IPS-18a (cell line): ENCODE results near the gene ACTR1A.

Source experiments
- H3K27ac ChIP-seq: one replicate; pipeline ENCODE4 v1.5.1; 2013; ENCODE audit warnings: low read length
- H3K27me3 ChIP-seq: one replicate; pipeline ENCODE4 v1.6.1; 2013; ENCODE audit warnings: mild to moderate bottlenecking, low read length; ENCODE audit not compliant: control insufficient read depth, insufficient read depth
- H3K36me3 ChIP-seq: one replicate; pipeline ENCODE4 v1.6.1; 2013; ENCODE audit warnings: low read depth, low read length; ENCODE audit not compliant: control insufficient read depth
- H3K4me1 ChIP-seq: one replicate; pipeline ENCODE4 v1.6.1; 2013; ENCODE audit warnings: low read depth, low read length; ENCODE audit not compliant: control insufficient read depth
- H3K4me3 ChIP-seq: one replicate; pipeline ENCODE4 v1.5.1; 2013; ENCODE audit warnings: low read length
- H3K9ac ChIP-seq: one replicate; pipeline ENCODE4 v1.6.1; 2013; ENCODE audit warnings: mild to moderate bottlenecking, low read length, moderate library complexity
- H3K9me3 ChIP-seq: one replicate; pipeline ENCODE4 v1.6.1; 2013; ENCODE audit warnings: low read depth, low read length; ENCODE audit not compliant: control insufficient read depth

The ACTR1A gene

DNA sequence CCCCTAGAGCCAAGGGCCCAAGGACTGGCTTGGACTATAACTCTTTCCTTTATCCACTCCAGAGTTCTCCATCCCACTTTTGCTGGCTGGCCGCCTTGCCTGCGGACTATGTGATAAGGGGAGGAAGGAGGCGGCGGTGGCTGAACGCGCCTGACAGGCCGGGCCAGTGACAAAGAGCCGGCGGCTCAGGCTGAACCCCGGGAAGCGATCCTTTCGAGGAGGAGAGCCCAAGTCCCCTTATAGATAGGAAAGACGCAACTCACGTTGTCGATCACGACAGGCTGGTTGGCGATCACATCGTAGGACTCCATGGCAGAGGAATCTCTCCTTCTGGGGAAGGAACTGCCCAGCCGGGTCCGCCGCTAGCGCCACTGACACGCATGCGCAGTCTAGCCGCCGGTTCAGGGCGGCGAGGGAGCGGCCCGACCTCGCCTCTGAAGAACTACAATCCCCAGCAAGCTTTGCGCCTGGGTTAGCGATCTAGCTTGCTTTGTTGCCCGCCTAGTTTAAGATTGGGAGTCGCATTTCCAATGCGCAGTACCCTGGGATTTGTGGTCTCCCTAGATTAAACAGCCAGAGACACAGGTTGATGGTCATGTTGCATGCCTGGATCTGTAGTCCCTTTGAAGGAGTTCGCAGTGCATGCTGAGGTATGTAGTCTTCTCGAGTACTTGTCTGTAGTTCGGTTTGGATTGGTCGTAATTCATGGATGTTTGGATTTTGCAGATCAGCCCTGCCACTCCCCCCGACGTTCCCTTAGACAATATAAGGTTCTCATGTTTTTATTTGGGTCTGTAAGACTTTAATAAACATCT, at the start of gene ACTR1A:
Gene ACTR1A (minus strand): TSS at position 376 of the 815 bp plus-strand sequence. CDS start 65 bp downstream, at position 311.
- Histone ChIP-seq H3K4me1 (peaks cover 6% of the 10 kb centered on the region), H3K9me3 (no peaks in the 10 kb centered on the region), H3K9ac (peak within 1 kb of the TSS; percentile 79), H3K36me3 (no peaks in the 10 kb centered on the region), H3K4me3 (peak within 1 kb of the TSS; percentile 89), H3K27me3 (peaks cover 11% of the 10 kb centered on the region), H3K27ac (peak within 1 kb of the TSS; percentile 74)

DNA sequence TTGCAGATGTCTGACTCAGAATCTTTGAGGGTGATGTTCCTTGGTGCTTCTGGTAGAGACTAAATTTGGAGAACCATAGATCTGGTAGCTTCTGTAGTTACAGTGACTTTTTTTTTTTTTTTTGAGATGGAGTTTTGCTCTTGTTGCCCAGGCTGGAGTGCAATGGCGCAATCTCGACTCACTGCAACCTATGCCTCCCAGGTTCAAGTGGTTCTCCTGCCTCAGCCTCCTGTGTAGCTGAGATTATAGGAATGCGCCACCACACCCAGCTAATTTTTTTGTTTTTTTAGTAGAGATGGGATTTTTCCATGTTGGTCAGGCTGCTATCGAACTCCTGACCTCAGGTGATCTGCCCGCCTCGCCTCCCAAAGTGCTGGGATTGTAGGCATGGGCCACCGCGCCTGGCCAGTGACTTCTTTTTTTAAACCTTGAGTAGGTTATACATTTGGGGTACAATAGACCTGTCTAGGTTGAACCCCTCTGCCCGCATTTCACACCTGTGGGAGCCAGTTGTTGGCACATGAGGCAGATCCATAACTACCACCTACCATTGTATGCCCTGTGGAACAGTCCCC, 48.2 kb upstream of the ACTR1A start:
- Histone ChIP-seq H3K36me3 (no peaks in the 10 kb centered on the region), H3K4me3 (no peak overlapping the region), H3K4me1 (no peaks in the 10 kb centered on the region), H3K9me3 (no peaks in the 10 kb centered on the region), H3K27me3 (no peaks in the 10 kb centered on the region), H3K9ac (no peak overlapping the region), H3K27ac (no peak overlapping the region)

DNA sequence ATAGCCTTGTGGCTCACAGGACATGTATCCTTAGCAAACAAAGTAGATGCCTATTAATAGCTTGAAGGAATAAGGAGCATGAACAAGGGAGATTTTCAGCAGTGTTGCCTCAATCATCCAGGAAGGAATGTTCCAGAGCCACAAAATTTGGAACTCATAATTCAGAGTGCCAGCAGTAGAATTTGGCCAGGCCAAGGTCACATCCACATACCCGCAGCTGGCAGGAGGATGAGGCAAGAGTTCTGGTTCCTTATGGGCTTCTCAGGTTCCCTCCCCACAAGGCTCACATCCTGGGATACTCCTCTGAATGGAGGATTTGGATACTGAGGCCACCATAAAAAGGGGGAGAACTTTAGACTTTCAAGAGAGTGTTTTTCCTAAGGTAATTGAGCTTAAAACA, 47.0 kb upstream of the ACTR1A start:
- no peaks in the 10 kb centered on the region for H3K27me3 ChIP-seq
- H3K4me1 ChIP-seq: no peaks in the 10 kb centered on the region

DNA sequence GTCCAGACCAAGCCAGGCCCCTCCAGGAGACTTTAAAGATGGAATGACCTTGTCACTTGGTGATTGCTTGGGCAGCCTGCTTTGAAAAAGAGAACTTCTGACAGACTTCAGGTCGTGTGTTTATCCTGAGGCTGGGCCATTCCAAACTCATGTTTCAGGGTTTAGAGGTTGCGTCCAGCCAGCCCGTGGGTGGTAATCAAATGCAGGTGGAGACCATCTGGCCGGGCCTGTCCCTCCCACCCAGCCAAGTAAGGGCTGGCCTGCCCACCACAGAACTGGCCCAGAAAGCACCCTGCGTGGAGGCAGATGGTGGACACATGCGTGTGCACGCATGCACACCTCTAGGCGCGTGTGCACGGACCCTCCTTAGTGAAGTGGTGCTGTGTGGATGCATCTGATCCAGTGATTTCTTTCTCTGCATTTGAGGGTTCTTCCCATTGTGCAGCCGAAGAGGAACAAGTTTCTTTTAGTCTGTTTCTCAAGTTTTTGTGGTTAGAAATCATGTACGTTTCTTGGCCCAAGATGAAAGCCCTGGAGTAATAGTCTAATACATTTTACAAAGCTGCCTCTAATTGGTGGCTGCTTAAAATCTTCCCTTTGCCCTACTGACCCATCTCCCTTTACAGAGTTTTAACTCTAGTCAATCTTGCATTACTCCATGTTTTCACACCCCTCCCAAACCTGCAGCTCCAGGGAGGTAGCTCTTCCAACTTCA, 44.3 kb upstream of the ACTR1A start:
- Histone ChIP-seq H3K36me3 (no peaks in the 10 kb centered on the region), H3K4me1 (no peaks in the 10 kb centered on the region), H3K9me3 (no peaks in the 10 kb centered on the region), H3K27me3 (no peaks in the 10 kb centered on the region), H3K9ac (no peak overlapping the region), H3K27ac (no peak overlapping the region), H3K4me3 (no peak overlapping the region)

More for the DNA sequence above, 47.0 kb upstream of the ACTR1A start:
- Histone ChIP-seq H3K4me3 (no peak overlapping the region), H3K27ac (no peak overlapping the region), H3K36me3 (no peaks in the 10 kb centered on the region), H3K9ac (no peak overlapping the region), H3K9me3 (no peaks in the 10 kb centered on the region)

DNA sequence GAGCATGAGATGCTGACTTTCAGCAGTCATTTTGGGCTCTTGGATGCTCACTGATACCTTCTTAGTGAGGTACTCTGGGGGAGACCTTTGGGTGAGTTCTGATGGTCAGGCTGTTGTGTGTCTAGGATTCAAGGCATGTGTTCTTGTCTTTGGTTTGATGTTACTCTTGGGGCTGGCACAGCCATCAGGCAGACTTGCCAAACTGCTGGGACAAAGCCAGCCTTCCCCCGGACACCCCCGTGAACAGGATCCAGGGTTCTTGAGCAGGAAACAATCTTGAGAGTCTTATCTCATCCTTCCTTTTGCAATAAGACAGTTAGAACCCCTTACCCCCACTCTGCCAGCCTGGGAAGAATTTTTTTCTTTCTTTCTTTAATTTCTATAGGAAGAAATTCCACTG, 43.5 kb upstream of the ACTR1A start:
- no peaks in the 10 kb centered on the region for H3K4me1 ChIP-seq
- H3K36me3 ChIP-seq: no peaks in the 10 kb centered on the region
- no peak overlapping the region for H3K9ac ChIP-seq
- H3K27me3 ChIP-seq: no peaks in the 10 kb centered on the region
- no peak overlapping the region for H3K4me3 ChIP-seq
- H3K9me3 ChIP-seq: no peaks in the 10 kb centered on the region
- H3K27ac ChIP-seq: no peak overlapping the region

DNA sequence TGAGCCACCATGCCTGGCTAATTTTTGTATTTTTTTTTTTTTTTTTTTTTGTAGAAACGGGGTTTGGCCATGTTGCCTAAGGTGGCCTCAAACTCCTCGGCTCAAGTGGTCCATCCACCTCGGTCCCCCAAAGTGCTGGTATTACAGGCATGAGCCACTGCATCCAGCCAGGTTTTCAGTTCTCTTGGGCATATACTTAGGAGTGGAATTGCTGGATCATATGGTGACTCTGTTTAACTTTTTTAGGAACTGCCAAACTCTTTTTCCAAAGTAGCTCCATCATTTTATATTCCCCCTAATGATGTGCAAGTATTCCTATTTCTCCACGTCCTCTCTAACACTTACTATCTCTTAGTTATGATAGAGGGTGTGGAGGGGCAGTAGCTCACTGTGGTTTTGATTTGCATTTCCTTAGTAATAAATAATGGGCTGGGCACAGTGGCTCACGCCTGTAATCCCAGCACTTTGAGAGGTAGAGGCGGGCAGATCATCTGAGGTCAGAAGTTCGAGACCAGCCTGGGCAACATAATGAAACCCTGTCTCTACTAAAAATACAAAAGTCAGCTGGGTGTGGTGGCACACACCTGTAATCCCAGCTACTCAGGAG, 42.9 kb upstream of the ACTR1A start:
- Histone ChIP-seq H3K9me3 (no peaks in the 10 kb centered on the region), H3K4me1 (no peaks in the 10 kb centered on the region), H3K4me3 (no peak overlapping the region), H3K36me3 (no peaks in the 10 kb centered on the region), H3K27ac (no peak overlapping the region), H3K9ac (no peak overlapping the region), H3K27me3 (no peaks in the 10 kb centered on the region)

DNA sequence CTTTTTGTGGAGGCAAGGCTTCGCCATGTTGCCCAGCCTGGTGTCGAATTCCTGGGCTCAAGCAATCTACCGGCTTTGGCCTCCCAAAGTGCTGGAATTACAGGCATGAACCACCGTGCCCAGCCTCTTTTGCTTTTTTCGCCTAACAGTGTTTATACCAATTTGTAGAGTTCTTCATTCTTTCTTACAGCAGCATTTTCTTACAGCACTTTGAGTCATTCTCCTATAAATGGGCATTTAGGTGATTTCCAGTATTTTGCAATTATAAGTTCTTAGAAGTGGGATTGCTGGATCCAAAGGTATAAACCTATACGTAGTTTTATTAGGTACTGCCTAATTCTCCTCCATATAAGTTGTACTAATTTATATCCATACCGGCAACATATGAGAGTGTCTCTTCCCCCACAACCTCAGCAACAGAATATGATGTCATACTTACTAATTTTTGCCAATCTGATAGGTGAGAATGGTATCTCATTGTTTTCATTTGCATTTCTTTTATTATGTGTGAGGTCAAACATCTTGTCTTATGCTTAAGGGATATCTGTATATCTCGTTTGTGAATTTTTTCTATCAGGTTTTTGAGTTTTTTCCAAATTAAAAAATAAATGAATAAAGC, 40.4 kb upstream of the ACTR1A start:
- H3K4me3 ChIP-seq: no peak overlapping the region
- H3K27ac ChIP-seq: no peak overlapping the region
- no peaks in the 10 kb centered on the region for H3K27me3 ChIP-seq

DNA sequence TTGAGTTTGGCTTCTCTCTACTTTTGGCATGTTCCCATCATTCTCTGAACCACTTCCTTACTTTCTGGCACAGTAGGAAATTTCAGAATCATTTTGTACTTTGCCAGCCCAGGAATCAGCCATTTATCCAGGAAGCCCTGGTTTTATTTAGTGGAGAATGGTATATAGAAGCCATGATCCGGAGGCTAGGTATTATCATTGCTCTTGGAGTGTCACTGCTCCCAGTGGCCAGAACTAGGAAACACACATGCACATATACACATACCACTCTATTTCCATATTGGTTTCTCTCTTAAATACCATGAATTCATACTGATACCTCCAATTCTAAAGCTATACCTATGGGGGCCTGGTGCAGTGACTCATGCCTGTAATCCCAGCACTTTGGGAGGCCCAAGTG, 37.5 kb upstream of the ACTR1A start:
- no peaks in the 10 kb centered on the region for H3K9me3 ChIP-seq
- H3K4me3 ChIP-seq: no peak overlapping the region
- H3K36me3 ChIP-seq: no peaks in the 10 kb centered on the region
- H3K27me3 ChIP-seq: no peaks in the 10 kb centered on the region
- H3K4me1 ChIP-seq: no peaks in the 10 kb centered on the region
- no peak overlapping the region for H3K9ac ChIP-seq
- no peak overlapping the region for H3K27ac ChIP-seq

More for the DNA sequence above, 40.4 kb upstream of the ACTR1A start:
- Histone ChIP-seq H3K9ac (no peak overlapping the region), H3K4me1 (no peaks in the 10 kb centered on the region), H3K36me3 (no peaks in the 10 kb centered on the region), H3K9me3 (no peaks in the 10 kb centered on the region)

DNA sequence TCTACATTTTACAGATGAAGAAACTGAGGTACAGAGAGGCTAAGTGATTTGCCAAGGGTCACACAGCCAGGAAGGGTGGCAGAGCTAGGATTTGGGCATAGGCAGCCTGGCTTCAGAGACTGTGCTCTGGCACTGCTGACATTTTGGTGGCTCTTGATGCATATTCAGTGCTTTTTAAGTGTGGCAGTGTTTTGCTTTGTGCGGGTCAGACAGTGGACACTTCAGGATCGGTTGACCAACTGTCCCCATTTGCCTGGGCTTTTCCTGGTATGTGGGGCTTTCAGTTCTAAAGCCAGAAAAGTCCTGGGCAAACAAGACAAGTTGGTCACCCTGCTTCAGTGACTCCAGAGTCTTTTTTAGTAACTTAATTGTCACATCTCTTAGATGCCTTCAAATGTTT, 36.3 kb upstream of the ACTR1A start:
- Histone ChIP-seq H3K4me3 (no peak overlapping the region), H3K9me3 (no peaks in the 10 kb centered on the region), H3K4me1 (no peaks in the 10 kb centered on the region), H3K27ac (no peak overlapping the region), H3K36me3 (no peaks in the 10 kb centered on the region), H3K27me3 (no peaks in the 10 kb centered on the region), H3K9ac (no peak overlapping the region)

DNA sequence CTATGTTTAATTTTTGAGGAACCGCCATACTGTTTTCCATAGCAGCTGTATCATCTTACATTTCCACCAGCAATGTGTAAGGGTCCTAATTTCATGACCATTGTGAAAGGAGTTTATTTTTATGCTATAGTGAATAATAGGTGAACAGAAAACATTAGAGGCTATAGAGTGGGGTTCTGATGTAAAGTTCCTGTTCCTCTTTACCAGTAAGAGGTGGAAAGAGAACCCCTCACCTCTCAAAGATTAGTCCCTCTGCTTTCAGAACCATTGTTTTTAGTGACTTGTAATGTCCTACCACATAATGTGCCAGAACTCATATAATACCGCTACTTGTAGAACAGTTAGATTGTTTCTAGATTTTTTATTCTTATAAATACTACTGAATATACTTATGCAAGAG, 35.4 kb upstream of the ACTR1A start:
- H3K36me3 ChIP-seq: no peaks in the 10 kb centered on the region
- no peak overlapping the region for H3K4me3 ChIP-seq
- no peaks in the 10 kb centered on the region for H3K27me3 ChIP-seq
- H3K9me3 ChIP-seq: no peaks in the 10 kb centered on the region
- no peak overlapping the region for H3K9ac ChIP-seq
- no peak overlapping the region for H3K27ac ChIP-seq
- H3K4me1 ChIP-seq: no peaks in the 10 kb centered on the region

DNA sequence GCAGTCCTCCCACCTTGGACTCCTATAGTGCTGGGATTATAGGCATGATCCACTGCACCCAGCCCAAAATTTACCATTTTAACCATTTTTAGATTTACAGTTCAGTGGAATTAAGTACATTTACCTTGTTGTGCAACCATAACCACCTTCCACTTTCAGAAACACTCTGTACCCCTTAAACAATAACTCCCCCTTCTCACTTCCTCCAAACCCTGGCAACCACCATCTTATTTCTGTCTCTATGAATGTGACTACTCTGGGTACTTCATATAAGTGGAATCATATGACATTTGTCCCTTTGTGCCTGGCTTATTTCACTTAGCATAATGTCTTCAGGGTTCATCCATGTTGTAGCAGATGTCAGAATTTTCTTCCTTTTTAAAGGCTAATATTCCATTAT, 34.9 kb upstream of the ACTR1A start:
- H3K27me3 ChIP-seq: no peaks in the 10 kb centered on the region
- H3K9ac ChIP-seq: no peak overlapping the region
- no peak overlapping the region for H3K27ac ChIP-seq
- no peaks in the 10 kb centered on the region for H3K9me3 ChIP-seq
- no peaks in the 10 kb centered on the region for H3K4me1 ChIP-seq
- H3K36me3 ChIP-seq: no peaks in the 10 kb centered on the region
- H3K4me3 ChIP-seq: no peak overlapping the region
